Daoy (cell line): ENCODE data around the gene SEC61A1. TPM values are rescaled to one million over a fixed set of nuclear protein-coding genes. Genes with fewer than 3 reads are reported as not detected.
A peak's percentile ranks its signal among the peaks of the same experiment; 100 is the strongest.

Experiments used
- DNase-seq: peaks from one replicate; pipeline ENCODE4 v3.0.0-alpha.2; 2015; ENCODE audit warnings: low read depth
- total RNA-seq: library from RNA; depleted of rRNA; stranded (reverse); fragments of >200 nt; shearing (Covaris generic); gene quantifications from 2 replicates; pipeline ENCODE4 v1.2.3, GENCODE V29; 2014; rRNA removed

SEC61A1 gene
- total RNA-seq, 1 experiment from 2014 or later = 235 TPM

DNA sequence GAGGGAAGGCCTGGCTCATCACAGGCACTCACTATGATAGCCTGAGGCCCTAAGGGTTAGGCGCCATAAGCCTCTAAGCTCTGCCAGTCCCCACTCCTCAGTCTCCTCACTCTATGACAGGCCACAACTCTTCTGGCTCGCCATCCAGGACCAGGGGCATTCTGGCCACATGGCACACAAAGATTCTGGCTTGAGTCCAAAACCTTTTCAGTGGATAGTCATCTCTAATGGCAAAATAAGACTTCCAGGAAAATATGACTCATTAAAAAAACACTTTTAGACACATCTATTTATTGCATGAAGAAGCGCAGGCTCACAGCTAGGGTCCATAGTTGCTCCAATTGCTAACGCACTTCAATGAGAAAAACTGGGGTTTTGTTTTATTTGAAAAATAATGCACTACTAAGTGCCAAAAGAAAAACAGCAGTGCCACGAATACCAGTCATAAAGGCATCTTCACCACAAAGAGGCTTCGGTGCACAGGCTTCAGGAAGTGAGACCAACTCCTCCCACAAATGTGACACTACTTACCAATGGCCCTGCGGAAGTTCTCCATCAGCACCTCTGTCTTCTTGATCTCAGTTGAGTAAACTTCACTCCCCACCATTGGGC is 60.2 kb downstream of the SEC61A1 start:
- DNase-seq = peak; percentile 89

DNA sequence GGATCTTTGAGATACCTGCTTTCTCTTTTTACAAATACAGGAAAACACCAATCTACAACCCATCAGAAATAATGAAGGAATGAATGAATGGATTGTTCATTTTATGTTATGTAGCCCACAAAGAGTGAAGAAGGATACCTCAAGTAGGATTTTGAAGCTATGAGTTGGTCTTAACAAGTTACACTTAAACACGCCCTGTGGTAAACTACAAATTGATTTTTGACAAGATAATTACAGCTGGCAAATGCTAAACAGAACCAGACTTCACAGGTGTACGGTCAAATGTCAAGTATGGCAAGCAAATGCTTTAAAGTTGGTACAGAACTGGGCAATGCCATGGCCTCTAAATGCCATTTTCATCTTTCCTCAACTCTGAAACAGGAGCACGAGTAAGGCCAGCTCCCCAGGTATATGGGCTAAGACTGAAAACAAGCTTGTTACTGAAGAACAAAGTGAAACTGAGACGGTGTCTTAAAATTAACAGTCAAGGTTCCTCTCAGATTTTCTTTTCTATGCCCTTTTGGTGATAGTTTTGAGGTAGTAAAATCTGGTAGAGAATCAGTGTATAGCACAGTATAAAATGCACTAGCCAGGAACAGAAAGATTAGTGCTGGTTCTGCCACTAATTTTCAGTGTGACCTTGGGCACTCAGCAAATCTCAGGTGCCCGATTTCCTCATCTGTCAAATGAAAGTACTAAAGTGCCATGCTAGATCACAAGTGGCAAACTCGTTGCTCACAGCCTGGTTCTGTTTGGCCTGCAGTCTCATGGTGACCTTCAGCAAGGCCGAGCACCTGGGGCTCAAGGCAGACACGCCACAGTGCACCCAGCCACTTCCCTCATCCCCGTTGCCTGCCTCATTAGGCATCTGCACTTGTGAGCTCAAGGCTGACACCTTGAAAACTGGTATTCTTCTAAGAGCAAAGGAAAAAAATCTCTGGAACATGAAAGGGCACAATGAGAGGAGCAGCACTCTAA is 61.9 kb downstream of the SEC61A1 start:
- DNase-seq = no peak

Other genes with a start within 250 kb of the SEC61A1 start
- gene MGLL, start 229.9 kb upstream of the SEC61A1 start, total RNA-seq = 32.1 and 37.1 TPM in 2 replicates
- gene KBTBD12, start 137.2 kb upstream of the SEC61A1 start, total RNA-seq = not detected in 2 replicates
- 154 and 167 TPM in 2 replicates for gene RUVBL1, start 71.4 kb downstream of the SEC61A1 start, total RNA-seq
- gene EEFSEC, start 101.0 kb downstream of the SEC61A1 start, total RNA-seq = 1.4 and 4.4 TPM in 2 replicates